Osteocyte (in vitro differentiated cells): Measurements from ENCODE around the gene THEMIS2. TPM values are rescaled to one million over a fixed set of nuclear protein-coding genes. Genes with fewer than 3 reads are reported as not detected.

Experiments used
- DNase-seq: peaks from one replicate; pipeline ENCODE4 v3.0.0; 2021; ENCODE audit warnings: mixed read lengths; ENCODE audit not compliant: unreplicated experiment; ENCODE audit errors: extremely low spot score
- H3K27ac Mint-ChIP-seq: one replicate; pipeline ENCODE4 v1.8.0; 2021; ENCODE audit warnings: mild to moderate bottlenecking, mixed read lengths; ENCODE audit not compliant: unreplicated experiment
- H3K27me3 Mint-ChIP-seq: one replicate; pipeline ENCODE4 v1.8.0; 2021; ENCODE audit warnings: mixed read lengths; ENCODE audit not compliant: unreplicated experiment
- H3K36me3 Mint-ChIP-seq: one replicate; pipeline ENCODE4 v1.8.0; 2021; ENCODE audit warnings: mixed read lengths; ENCODE audit not compliant: unreplicated experiment
- H3K4me1 Mint-ChIP-seq: one replicate; pipeline ENCODE4 v1.8.0; 2021; ENCODE audit warnings: mixed read lengths; ENCODE audit not compliant: unreplicated experiment
- H3K4me3 Mint-ChIP-seq: one replicate; pipeline ENCODE4 v1.8.0; 2021; ENCODE audit warnings: mild to moderate bottlenecking, moderate library complexity, mixed read lengths; ENCODE audit not compliant: unreplicated experiment
- H3K9me3 Mint-ChIP-seq: one replicate; pipeline ENCODE4 v1.8.0; 2021; ENCODE audit warnings: mixed read lengths; ENCODE audit not compliant: unreplicated experiment
- CTCF ChIP-seq: fragments of 200-600 bp; sonication (generic); IDR thresholded peaks from 2 replicates; pipeline ENCODE4 v1.5.0; 2021; ENCODE audit warnings: antibody characterized with exemption, mild to moderate bottlenecking, moderate library complexity
- total RNA-seq: library from RNA; stranded (reverse); gene quantifications from 2 replicates; pipeline ENCODE4 v1.2.1, GENCODE V29; 2021

The THEMIS2 gene
- total RNA-seq, 1 donor from 2014 or later, result 4.0 TPM

GRCh38 chr1:27885114-27885528, 12.8 kb downstream of the THEMIS2 start:
- Mint-ChIP-seq H3K4me3 (no peak overlapping the region), H3K27ac (no peak overlapping the region), H3K4me1 (no peaks in the 10 kb centered on the region), H3K36me3 (no peaks in the 10 kb centered on the region), H3K9me3 (no peaks in the 10 kb centered on the region), H3K27me3 (no peaks in the 10 kb centered on the region)
- DNase-seq, result no peak
- no peak for TF ChIP-seq CTCF

- H3K4me1 Mint-ChIP-seq, result no peaks in the 10 kb centered on the region
- H3K4me3 Mint-ChIP-seq, result no peak overlapping the region
- H3K27ac Mint-ChIP-seq, result no peak overlapping the region
Measured at GRCh38 chr1:27885621-27886352, 13.4 kb downstream of the THEMIS2 start.

GRCh38 chr1:27886353-27886679, 14.0 kb downstream of the THEMIS2 start:
- no peak for DNase-seq
- H3K4me3 Mint-ChIP-seq, result no peak overlapping the region
- no peaks in the 10 kb centered on the region for H3K9me3 Mint-ChIP-seq
- H3K4me1 Mint-ChIP-seq, result no peaks in the 10 kb centered on the region
- peaks cover 8% of the 10 kb centered on the region for H3K36me3 Mint-ChIP-seq
- no peak overlapping the region for H3K27ac Mint-ChIP-seq
- no peaks in the 10 kb centered on the region for H3K27me3 Mint-ChIP-seq
- no peak for TF ChIP-seq CTCF

More at GRCh38 chr1:27885621-27886352, 13.4 kb downstream of the THEMIS2 start:
- Mint-ChIP-seq H3K27me3 (no peaks in the 10 kb centered on the region), H3K36me3 (peaks cover 3% of the 10 kb centered on the region), H3K9me3 (no peaks in the 10 kb centered on the region)
- DNase-seq, result no peak
- no peak for TF ChIP-seq CTCF

- peaks cover 11% of the 10 kb centered on the region for H3K36me3 Mint-ChIP-seq
- H3K4me1 Mint-ChIP-seq, result no peaks in the 10 kb centered on the region
- no peak overlapping the region for H3K4me3 Mint-ChIP-seq
- no peaks in the 10 kb centered on the region for H3K9me3 Mint-ChIP-seq
- H3K27me3 Mint-ChIP-seq, result no peaks in the 10 kb centered on the region
- no peak overlapping the region for H3K27ac Mint-ChIP-seq
- TF ChIP-seq CTCF, result no peak
- no peak for DNase-seq
Measured at GRCh38 chr1:27886744-27887143, 14.4 kb downstream of the THEMIS2 start.

GRCh38 chr1:27887215-27888021, 15.1 kb downstream of the THEMIS2 start:
- TF ChIP-seq CTCF, result no peak
- no peak overlapping the region for H3K27ac Mint-ChIP-seq
- no peaks in the 10 kb centered on the region for H3K4me1 Mint-ChIP-seq

More at GRCh38 chr1:27887215-27888021, 15.1 kb downstream of the THEMIS2 start:
- Mint-ChIP-seq H3K4me3 (no peak overlapping the region), H3K9me3 (no peaks in the 10 kb centered on the region), H3K27me3 (no peaks in the 10 kb centered on the region), H3K36me3 (peaks cover 15% of the 10 kb centered on the region)
- no peak for DNase-seq
